Measurements from ENCODE around the gene PRSS21.
A peak's percentile ranks its signal among the peaks of the same experiment; 100 is the strongest.

Gene PRSS21

DNA sequence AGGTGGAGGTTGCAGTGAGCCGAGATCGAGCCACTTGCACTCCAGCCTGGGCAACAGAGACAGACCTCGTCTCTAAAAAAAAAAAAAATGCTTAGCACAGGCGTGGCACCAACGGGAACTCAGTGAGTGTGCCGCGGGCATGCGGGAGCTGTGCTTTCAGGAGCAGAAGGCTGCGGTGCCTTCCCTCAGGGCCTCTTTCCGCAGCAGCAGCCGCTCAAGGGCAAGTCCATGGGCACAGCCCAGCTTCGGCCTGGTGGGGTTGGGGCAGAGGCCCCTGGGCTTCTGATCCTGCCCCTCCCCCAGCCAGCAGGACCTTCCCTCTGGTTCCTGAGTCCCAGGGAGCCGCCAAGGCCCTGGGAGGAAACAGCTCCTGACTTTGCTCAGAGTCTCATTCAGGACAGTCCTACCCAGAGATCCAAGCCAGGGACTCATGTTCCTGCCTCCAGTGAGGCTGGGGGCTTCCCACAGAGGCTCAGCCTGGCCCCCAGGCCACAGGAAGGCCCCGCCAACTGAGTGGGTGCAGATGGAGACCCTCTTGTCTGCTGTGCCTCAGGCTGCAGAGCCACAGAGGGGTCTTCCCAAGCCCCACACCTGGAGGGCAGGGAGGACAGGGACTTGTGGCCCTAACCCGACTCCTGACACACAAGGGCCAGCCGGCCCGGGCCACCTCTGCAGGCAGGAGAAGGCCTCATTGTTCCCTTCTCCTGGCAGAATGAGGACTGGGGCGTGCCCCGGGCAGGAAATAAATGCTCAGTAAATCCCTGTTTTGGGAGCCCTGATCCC is 9.7 kb downstream of the PRSS21 start:
- no peak for DNase-seq

DNA sequence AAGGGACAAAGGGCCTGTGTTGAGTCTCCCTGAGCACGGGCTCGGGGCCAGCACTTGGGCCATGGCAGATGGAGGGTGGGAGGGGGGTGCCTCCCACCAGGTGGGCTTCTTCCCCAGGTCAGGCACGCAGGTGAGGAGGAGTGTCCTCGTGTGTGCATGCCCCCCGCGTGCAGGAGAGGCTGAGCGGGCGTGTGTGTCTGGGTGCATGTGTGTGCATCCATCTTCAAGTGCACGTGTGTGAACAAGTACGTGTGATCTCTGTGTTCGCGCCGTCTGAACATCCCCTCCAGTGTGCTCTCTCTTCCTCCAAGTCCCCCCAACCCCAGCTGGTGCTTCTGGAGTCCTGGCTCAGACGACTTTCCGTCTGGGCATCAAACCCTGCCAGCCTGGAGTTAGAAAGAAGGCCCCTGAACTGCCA is 10.3 kb downstream of the PRSS21 start:
- DNase-seq, result no peak

DNA sequence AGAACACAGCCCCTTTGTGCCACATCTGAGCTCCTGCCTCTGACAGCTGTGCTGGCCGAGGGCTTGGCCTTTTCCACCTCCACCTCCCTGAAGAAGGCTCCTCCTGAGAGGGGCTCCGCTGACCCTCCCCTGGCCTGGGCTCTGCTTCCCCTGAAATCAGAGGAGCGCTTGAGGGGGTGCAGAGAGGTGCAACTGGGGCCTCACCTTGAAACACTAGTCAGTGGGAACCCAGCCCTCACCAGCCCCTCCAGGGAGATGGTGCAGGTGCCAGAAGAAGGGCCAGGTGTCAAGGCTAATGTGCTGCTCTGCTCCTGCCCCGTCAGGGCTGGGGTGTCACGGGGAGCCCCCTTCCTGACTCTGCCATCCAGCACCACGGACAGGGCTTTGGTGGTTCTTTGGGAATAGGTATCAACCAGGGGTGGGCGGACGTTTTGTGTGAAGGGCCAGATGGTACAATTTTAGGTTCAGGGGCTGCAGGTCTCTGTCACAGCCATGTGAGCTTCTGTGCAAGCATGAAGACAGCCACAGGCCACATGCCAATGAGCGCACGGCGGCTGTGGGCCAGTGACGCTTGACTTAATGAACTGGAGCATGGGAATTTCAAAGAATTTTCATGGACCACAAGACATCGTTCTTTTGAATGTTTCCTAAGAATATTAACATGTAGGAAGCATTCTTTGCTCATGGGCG is 10.9 kb downstream of the PRSS21 start:
- DNase-seq, result no peak

DNA sequence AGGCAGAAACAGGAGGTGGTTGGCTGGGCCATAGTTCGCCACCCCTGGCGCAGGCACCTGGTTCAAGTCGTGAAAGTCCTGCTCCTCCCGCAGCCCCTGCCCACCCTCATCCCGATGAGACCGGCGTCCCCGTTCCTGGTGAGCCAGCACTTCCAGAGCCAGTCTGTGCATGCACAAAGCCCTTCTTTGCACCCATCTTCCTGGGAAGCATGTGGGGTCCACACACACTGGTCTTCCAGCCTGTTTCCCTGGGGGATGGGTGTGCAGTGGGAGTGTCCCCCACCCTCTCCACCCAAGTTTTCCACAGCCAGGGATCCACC is 11.4 kb downstream of the PRSS21 start:
- DNase-seq, result no peak

DNA sequence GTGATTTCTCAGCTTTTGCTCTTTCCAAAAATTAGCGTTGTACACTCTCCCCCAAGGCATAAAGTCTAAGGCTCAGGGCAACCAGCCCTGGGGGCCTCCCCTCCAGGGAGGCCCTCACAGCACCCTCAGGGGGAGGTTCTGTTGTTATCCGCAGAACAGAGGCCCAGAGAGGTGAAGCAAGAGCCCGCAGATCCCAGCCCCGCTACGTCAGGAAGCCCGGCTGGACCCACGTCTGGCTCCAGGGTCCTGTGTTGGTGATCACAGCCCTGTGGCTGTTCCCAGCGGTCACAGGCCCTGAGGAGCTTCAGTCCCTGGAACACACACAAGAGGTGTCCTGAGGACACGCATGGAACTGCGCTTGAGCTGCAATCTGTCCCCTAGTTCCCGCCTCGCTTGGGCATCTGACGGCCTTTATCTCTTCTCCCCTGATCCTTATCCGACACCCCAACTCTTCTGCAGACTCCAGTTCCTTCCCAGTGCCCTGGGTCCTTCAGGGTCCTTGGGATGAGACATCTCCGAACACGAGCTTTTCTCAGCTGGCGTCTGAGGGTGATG is 11.9 kb downstream of the PRSS21 start:
- DNase-seq, result no peak

DNA sequence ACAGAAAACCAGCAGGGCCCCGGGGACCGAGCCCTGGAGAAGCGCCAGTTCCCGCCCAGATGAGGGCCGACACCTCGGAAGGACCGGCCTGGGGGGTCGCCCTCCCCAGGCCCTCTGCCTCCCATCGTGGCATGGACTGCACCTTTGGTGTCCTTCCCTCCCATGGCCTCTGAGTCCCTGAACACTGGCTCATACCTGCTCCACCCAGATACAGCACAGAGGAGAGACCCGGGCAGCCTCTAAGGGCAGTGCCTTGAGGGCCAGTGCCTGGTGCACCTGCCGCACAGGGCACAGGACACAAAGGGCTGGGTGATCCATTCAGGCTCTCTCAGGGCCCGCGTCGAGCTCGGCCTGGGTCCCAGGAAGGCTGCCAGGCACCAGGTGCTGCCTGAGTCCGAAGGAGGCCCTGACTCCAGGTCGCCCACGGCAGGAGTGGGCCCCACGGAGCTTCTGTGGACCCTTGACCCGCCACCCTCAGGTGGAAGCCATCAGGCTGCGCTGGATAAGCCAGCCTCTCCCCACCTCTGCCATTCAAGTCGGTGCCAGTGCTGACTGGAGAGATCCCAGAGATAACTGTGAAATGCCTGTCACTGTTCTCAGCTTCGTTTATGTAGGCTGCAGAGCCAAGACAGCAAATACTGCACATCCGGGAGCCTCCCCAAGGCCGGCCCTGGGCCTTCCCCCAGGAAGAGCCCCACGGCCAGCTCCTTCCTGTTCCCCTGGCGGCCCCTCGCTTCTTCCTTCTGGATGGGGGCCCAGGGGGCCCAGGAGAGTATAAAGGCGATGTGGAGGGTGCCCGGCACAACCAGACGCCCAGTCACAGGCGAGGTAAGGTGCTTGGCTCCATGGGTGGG is 12.7 kb downstream of the PRSS21 start, which contains the start of gene ZG16B:
TSS of gene ZG16B (plus strand) at position 803 of the 854 bp plus-strand sequence. CDS start 139 bp downstream, outside the sequence.
- DNase-seq, result peak; percentile 12

DNA sequence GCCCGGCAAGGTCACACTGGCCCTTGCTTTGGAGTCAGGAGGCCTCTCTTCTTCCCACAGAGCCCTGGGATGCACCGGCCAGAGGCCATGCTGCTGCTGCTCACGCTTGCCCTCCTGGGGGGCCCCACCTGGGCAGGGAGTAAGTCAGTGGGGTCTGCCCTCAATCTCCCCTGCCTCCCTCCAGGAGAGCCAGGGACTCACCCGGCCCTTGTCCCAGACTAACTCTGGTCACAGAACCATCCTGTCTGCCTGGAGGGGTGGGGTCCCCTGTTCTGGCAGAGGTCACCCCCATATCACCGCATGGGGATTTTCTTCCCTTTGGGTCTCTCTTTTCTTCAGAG is 13.3 kb downstream of the PRSS21 start:
- DNase-seq, result no peak

DNA sequence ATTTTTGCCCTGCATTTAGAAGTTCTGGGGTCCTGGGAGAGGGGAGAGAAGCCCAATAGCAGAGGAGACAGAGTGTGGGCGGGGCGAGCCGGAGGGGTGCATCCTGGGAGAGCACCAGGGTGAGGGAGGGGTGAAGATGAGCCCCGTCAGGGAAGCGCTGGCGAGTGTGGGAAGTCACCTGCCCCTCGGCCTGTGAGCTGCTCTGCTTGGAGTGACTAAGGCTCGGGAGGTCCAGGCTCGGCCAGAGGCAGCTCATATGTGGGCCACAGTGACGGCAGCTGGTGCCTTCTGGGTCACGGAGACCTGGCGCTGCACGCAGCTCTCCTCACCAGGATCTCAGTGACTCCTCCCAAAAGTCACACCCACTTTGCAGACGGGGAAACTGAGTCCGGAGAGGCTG is 14.2 kb downstream of the PRSS21 start:
- DNase-seq, result no peak

DNA sequence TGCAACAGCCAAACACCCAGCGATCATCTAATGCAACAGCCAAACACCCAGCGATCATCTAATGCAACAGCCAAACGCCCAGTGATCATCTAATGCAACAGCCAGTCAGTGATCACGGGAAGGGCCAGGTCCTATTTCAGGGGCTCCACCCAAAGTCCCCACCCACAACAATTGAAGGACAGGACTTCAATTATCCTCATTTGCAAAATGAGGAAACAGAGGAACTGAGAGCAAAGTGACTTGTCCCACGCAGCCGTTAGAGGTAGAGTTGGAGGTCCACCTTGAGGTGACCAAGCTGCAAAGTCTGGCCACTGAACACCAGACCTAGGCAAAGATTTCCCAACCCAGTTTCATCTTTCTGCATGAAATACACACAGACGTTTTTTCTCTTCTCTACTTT is 16.7 kb downstream of the PRSS21 start:
- no peak for DNase-seq

DNA sequence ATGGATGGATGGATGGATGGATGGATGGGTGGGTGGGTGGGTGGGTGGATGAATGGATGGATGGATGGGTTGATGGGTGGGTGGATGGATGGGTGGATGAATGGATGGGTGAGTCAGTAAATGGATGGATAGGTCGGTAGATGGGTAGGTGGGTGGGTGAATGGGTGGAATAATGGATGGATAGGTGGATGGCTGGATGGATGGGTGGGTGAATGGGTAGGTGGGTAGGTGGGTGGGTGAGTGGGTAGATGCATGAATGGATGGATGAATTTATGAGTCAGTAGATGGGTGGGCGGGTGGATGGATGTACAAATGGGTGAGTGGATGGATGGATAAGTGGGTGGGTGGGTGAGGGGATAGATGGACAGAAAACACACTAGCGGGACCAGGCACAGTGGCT is 17.9 kb downstream of the PRSS21 start:
- DNase-seq, result no peak

DNA sequence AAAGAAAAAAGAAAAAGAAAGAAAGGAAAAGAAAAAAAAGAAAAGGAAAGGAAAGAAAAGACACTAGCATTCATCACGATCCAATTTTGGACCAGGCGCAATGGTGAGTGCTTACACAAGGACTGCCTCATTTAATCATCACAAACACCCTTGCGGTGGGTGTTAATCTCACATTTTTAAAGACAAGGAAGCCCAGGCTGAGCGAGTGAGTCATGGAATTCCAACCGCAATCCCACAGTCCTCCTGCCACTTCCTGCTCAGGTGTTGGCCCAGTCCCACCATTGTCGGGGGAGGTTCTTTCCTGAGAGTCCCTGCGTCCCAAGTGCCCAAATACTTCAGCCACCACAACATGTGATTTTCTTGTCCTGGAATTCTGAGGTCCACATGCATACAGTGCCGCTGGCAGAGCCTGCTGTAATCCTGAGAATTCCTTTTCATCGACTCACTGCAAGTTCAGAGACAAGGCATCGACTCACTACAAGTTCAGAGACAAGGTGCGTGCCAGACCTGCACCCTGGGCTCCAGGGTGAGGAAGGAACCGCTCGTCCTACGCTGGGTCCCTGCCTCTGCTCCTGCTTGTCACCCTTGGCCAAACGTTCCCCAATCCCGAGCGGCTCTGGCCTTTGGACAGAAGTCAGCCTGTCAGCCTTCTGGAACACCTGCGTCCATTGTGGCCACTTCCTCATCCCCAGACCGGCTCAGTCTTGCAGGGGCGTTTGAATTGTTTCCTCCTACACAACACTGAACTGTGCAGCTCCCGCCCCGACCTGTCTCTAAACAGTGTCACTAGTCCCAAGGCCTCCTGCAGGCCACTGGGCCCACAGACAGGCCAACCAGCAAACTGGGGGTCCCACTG is 18.8 kb downstream of the PRSS21 start:
- no peak for DNase-seq

DNA sequence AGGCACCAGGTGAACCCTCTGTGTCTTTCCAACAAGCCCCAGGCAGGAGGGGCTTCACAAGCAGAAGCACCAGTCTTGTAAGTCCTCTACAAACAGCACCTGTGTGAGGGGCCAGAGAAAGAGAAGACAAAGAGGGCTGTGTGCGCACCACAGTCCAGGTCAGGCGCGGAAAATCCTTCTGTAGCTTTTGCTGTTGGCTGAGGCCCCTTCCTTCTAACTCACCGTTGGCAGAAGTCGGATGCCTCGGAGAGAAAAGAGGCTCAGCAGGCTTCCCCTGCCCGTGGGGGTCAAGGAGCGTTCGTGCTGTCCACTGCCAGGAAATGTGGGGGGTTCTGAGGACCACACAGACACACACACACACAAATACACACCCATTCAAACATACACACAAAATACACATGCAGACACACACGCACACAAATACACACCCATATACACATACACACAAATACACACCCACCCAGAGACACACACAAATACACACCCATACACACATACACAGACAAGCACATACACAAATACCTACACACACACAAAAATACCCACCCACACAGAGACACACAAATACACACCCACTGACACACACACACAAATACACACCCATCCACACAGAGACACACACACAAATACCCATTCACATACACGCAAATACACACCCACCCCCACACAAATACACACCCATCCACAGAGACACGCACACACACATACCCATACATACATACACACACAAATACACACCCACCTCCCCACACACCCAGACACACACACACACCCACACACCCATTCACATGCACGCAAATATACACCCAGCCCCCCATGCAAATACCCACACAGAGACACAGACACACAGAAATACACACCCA is 19.8 kb downstream of the PRSS21 start:
- no peak for DNase-seq

DNA sequence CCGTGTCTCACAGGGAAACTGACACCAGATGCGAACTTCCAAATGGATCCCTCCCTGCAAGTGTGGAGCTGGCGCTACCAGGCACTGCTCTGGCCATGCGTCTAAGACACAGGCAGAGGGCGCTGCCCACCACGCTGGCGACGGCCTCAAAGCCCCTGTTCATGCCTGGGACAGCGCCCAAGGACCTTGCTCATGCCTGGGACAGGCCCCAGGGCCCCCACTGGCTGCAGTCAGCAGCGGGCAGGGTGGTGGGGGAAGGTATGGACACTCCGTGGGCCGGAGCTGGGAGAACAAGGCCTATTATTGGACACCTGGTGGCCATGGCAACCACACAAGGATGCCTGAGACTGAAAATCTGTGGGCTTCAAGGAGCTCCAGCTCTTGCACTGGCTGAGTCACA is 21.9 kb downstream of the PRSS21 start:
- peak; percentile 60 for DNase-seq

DNA sequence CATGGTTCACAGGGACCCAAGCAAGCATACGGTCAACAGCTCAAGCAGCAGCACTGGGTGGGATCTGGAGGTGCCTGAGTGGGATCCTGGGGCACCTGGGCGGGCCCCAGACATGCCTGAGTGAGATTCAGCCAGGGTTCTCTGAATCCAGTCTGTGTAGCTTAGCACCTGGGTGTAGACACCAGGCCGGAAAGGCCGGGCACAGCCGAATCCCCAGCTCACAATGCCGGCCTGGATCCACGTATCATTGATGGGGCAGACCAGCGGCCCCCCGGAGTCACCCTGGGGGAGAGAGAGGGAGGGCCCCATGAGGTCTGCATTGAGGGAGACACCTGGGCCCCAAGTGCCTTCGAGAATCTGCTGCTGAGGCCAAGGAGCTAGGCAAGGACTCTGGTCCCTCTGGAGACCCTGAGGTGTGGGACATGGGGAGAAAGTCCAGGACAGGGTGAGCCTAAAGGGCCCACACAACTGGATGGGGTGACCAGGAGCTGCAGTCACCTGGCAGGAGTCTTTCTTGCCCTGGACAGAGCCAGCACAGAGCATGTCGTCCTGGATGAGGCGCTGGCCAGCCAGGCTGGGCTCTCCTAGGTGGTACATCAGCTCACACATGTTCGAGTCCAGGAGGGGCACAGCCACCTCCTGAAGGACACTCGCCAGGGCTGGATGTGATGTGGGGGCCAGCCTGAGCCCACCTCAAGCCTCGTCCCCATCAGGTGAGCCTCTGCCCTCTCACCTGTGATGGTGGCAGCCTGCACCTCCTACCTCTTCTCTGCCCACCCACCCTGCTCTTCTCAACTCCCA is 22.8 kb downstream of the PRSS21 start:
- no peak for DNase-seq

DNA sequence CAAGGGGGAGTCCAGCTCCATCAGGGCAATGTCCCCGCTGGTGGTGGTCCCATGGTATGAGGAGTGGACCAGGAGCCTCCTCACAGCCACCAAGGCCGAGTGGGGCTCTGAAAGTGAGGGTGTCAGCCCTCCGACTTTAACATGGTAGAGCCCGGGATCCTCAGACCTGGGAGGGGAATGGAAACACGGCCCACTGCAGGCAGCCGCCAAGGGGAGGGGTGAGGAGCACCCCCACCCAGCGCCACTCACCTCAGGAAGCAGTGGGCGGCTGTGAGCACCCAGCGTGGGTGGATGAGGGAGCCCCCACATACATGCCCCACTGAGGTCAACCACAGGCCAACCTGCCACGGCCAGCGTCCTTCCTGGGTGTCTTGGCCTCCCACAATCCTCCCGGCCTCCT is 23.9 kb downstream of the PRSS21 start:
- DNase-seq, result no peak

DNA sequence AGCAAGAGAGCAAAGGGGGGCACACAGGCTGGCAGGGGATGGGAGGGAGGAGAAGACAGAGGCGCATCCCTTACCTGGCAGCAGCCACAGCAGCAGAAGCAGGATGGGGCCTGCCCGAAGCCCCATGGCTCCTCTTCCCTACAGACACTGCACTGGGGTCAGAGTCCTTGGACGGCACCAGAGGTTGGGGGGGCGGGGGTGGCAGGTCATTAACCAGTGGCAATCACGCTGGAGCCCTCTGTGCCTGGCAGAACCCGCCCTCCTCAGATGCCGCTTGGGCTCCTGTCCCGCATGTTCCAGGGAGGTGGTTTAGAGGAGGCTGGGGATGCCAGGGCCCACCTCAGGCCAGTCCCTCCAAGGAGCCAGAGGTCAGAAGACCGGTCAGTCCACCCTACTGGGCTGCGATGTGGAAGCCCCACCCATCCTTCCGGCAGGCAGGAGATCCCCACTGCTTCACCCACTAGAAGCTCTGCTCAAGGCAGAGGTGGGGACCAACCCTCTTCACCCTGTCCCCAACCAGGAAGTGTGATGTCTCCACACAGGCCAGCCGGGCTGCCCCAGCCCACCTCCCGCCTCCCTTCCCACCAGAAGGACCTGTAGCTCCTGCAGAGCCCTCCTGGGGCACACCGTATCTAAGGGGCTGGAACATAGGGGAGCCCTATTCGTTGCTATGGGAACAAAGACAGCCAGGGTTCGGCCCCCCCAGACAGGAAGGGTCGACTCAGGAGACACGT is 24.7 kb downstream of the PRSS21 start:
- no peak for DNase-seq

DNA sequence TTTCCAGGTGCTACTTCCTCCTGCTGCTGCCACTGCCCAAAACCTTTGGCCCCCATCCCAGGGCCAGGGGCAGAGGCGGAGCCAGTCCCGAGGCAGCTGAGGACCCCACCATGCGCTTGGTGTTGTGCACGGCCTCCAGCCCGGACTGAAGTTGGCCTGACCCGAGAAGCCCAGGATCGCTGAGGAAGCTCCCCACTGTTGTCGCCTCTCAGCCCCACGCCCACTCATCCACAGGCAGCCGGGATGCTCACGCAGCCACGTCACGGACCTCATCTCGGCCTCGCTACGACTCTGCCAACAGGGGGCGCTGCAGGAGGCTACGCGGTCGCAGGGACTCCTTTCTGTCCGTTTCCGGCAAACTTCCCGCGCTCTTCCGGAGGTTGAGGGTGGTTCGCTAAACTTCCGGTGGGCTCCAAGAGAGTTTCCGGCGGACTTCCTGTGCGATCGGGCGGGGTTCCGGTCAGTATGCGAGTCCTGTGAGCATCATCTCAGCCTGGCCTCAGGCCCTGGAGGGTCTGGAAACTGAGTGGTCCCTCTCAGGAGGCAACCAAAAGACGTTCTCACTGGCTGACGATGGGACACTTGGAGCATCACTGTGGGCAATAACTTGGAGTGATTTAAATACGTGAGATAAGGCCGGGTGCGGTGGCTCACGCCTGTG is 25.4 kb downstream of the PRSS21 start:
- peak; percentile 89 for DNase-seq

DNA sequence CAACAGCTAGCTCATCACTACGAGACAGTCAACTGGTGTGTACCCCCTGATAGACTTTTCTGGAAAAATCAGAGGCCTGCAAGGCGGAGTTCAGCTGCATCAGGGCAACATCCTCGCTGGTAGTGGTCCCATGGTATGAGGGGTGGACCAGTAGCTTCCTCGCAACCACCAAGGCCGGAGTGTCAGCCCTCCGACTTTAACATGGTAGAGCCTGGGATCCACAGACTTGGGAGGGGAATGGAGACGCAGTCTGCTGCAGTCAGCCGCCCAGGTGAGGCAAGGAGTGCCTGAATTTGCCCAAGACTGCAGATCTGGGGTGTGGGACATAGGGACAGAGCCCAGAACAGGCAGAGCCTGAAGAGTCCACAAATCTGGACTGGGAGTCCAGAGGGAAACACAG is 26.5 kb downstream of the PRSS21 start:
- DNase-seq, result no peak

DNA sequence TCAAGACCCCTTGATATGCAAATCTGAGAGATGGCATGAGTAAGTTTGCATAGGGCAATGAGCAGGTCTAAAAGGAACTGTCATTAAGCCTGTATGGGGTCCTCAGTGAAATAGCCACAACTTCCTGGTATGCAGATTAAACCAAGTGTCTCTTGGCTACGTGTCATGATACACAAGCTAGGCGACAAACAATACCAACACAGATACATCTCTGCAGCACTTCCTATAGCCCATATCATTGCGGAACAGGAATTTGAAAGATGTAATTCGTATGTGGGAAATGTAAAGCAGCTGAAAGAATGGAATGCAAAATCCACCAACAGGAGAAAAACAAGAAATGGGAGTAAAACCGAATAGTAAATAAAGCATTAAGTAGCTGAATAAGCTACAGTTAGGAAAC is 28.1 kb downstream of the PRSS21 start:
- no peak for DNase-seq
